ENCODE data around the gene UXT. TPM values are rescaled to one million over a fixed set of nuclear protein-coding genes. Genes with fewer than 3 reads are reported as not detected.

UXT gene
- total RNA-seq, 1 experiment from 2014 or later: 155 TPM

- H3K27me3 ChIP-seq: no peaks in the 10 kb centered on the region
- H3K9me3 ChIP-seq: no peaks in the 10 kb centered on the region
- no peaks in the 10 kb centered on the region; the same call in 1 of the 2 replicates for H3K36me3 ChIP-seq
- H3K4me3 ChIP-seq: no peak overlapping the region
- no peak for DNase-seq
Observed at GRCh38 chrX:47631676-47632075, 27.3 kb downstream of the UXT start.

- no peaks in the 10 kb centered on the region for H3K9me3 ChIP-seq
- no peaks in the 10 kb centered on the region for H3K36me3 ChIP-seq
- no peak within 1 kb of the TSS for H3K4me3 ChIP-seq
- no peak for DNase-seq
- H3K27me3 ChIP-seq: no peaks in the 10 kb centered on the region
Observed at GRCh38 chrX:47629419-47630200, 29.4 kb downstream of the UXT start, which contains the start of gene CFP. Gene CFP (minus strand): TSS chrX:47629930. CDS start chrX:47629844, 86 bp downstream.

- Histone ChIP-seq H3K36me3 (no peaks in the 10 kb centered on the region), H3K4me3 (no peak overlapping the region), H3K27me3 (no peaks in the 10 kb centered on the region), H3K9me3 (no peaks in the 10 kb centered on the region)
- no peak for DNase-seq
Observed at GRCh38 chrX:47628982-47629381, 30.0 kb downstream of the UXT start.

DNA sequence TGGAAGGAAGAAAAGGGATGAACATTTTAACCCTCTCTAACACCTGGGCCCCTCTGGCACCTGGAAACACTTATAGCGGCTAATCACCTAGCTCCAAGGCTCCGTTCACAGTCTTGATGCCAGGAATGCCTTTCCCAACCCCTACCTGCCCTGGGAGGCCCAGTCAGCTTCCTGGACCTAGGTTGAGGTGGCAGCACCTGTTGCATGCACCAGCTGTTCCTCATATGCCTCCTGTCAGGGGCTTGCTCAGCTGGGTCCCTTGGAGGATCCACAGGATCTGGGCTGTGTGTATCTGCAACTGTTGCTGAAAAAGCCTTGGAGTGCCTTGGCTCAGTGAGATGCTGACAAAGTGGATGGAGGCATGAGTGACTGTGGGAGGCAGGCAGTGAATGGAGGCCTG lies 33.6 kb downstream of the UXT start:
- no peak for DNase-seq
- H3K27me3 ChIP-seq: no peaks in the 10 kb centered on the region
- H3K36me3 ChIP-seq: no peaks in the 10 kb centered on the region
- no peak overlapping the region for H3K4me3 ChIP-seq
- H3K9me3 ChIP-seq: no peaks in the 10 kb centered on the region

GRCh38 chrX:47623540-47624027 lies 35.4 kb downstream of the UXT start:
- H3K9me3 ChIP-seq: no peaks in the 10 kb centered on the region
- peak; percentile 40 for DNase-seq
- H3K4me3 ChIP-seq: no peak overlapping the region
- no peaks in the 10 kb centered on the region for H3K36me3 ChIP-seq
- H3K27me3 ChIP-seq: no peaks in the 10 kb centered on the region

- no peaks in the 10 kb centered on the region for H3K36me3 ChIP-seq
- no peak overlapping the region for H3K4me3 ChIP-seq
- no peaks in the 10 kb centered on the region for H3K9me3 ChIP-seq
- no peaks in the 10 kb centered on the region for H3K27me3 ChIP-seq
- no peak for DNase-seq
Observed at GRCh38 chrX:47621851-47622250, 37.1 kb downstream of the UXT start.

- Histone ChIP-seq H3K36me3 (no peaks in the 10 kb centered on the region), H3K27me3 (no peaks in the 10 kb centered on the region), H3K4me3 (no peak overlapping the region), H3K9me3 (no peaks in the 10 kb centered on the region)
- no peak for DNase-seq
Observed at GRCh38 chrX:47620303-47620685, 38.7 kb downstream of the UXT start.

DNA sequence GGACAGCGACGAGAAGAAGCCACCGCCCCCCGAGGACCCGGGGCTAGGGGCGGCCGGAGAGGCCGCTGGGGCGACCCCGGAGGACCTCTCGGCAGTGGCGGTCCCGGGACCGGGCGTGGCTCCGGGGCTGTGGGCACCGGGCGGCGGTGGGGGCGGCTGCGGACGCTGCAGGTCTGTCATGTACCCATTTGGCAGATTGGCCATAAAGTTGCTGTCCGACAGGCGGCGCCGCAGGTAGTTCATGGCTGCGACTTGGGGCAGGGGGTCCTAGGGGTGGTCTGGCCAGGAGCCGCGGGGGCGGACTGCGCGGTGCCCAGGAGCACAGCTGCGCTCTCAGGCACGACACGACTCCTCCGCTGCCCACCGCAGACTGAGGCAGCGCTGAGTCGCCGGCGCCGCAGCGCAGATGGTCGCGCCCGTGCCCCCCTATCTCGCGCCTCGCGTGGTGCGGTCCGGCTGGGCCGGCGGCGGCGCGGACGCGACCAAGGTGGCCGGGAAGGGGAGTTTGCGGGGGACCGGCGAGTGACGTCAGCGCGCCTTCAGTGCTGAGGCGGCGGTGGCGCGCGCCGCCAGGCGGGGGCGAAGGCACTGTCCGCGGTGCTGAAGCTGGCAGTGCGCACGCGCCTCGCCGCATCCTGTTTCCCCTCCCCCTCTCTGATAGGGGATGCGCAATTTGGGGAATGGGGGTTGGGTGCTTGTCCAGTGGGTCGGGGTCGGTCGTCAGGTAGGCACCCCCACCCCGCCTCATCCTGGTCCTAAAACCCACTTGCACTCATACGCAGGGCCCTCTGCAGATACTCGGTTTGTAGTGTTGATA lies 39.3 kb downstream of the UXT start, which contains the start of gene SYN1:
Gene SYN1, minus strand, starts transcription at position 372 of the 817 bp plus-strand sequence. Its CDS starts 129 bp downstream, at position 243.
- no peaks in the 10 kb centered on the region for H3K36me3 ChIP-seq
- no peaks in the 10 kb centered on the region for H3K27me3 ChIP-seq
- peak within 1 kb of the TSS; percentile 18; the same call in 1 of the 2 replicates for H3K4me3 ChIP-seq
- no peaks in the 10 kb centered on the region for H3K9me3 ChIP-seq
- DNase-seq: peak; percentile 72

DNA sequence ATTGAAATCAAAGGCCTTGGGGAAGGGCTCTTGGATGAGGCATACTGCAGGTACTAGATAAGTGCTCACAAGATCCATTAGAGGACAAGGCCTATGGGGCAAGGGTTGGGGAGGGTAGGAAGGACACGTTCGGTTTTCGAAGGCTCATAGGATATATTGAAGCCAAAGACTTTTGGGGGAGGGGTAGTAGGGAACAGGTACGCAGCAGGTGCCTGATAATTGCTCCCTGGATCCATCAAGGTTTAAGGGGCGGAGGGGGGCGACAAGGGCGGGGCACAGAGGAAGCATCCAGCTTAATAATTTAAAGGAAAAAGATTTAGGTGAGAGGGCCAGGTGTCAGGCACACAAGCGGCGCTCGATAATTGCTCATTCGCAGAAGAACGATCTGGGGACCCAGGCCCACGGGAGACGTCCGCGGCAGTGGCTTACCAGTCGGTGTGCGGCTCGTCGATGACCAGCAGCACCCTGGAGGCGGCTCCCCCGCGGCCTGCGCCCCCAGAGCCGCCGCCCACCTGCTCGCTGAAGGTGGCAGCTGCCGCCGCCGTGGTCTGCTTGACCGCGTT lies 40.0 kb downstream of the UXT start:
- no peak for DNase-seq
- Histone ChIP-seq H3K9me3 (no peaks in the 10 kb centered on the region), H3K36me3 (no peaks in the 10 kb centered on the region)

DNA sequence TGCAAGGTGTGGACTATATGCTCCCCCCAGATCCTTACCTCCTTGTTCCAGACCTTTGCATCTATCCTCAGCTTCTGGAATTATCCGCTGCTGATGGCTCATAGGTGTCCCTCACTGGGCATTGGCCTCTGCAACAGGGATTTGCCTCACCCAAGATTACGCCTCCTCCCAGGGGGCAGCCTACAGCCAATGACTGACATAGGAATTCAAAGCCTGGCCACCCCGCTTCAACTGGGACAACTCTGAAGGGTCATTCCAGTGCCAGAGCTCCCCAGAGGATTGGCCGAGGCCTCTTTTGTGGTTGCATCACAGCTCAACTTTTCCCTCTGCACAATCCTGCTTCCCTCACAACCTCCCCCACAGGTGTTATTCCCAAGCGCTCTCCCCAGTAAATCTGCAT lies 44.4 kb downstream of the UXT start:
- Histone ChIP-seq H3K9me3 (no peaks in the 10 kb centered on the region), H3K27me3 (no peaks in the 10 kb centered on the region), H3K4me3 (no peak overlapping the region), H3K36me3 (no peaks in the 10 kb centered on the region)
- DNase-seq: no peak

More for the DNA sequence above, 40.0 kb downstream of the UXT start:
- H3K4me3 ChIP-seq: no peak overlapping the region
- no peaks in the 10 kb centered on the region for H3K27me3 ChIP-seq

GRCh38 chrX:47613082-47613481 lies 45.9 kb downstream of the UXT start:
- no peaks in the 10 kb centered on the region for H3K36me3 ChIP-seq
- H3K27me3 ChIP-seq: no peaks in the 10 kb centered on the region
- DNase-seq: no peak
- H3K9me3 ChIP-seq: no peaks in the 10 kb centered on the region
- H3K4me3 ChIP-seq: no peak overlapping the region

DNA sequence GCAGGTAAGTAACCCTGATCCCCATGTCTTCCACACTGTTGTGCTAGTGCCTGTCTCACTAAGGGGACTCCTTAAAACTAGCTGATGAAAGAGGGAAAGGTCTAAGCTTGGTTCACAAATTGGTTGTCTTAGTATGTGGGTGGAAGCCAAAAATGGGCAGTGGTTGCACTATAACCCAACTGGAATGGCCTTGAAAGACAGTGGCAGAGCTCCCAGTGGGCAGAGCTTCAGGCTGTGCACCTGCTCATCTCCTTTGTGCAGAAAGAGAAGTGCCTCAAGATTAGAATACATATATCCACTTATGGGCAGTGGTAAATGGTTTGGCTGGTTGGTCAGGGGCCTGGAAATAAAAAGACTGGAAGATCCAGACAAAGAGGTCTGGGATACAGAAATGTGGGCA lies 46.6 kb downstream of the UXT start:
- H3K27me3 ChIP-seq: no peaks in the 10 kb centered on the region
- H3K4me3 ChIP-seq: no peak overlapping the region
- H3K36me3 ChIP-seq: no peaks in the 10 kb centered on the region
- DNase-seq: no peak
- no peaks in the 10 kb centered on the region for H3K9me3 ChIP-seq

DNA sequence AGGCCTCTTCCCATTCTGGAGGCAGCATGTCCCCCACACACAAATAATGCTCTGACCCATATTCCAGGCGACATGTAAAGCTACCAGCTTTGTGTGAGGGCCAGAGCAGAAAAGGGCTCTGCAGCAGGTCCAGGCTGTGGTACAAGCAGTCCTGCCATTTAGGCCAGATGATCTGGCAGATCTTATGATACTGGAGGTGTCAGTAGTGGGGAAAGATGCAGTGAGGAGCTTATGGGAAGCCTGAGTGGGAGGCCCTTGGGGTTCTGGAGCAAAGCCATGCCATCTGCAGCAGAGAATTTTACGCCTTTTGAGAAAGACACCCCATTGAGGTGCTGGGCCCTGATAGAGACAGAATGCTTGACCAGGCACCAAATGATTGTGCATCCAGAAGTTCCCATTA lies 47.1 kb downstream of the UXT start:
- H3K36me3 ChIP-seq: no peaks in the 10 kb centered on the region
- no peaks in the 10 kb centered on the region for H3K27me3 ChIP-seq
- H3K9me3 ChIP-seq: no peaks in the 10 kb centered on the region
- no peak overlapping the region for H3K4me3 ChIP-seq
- DNase-seq: no peak

DNA sequence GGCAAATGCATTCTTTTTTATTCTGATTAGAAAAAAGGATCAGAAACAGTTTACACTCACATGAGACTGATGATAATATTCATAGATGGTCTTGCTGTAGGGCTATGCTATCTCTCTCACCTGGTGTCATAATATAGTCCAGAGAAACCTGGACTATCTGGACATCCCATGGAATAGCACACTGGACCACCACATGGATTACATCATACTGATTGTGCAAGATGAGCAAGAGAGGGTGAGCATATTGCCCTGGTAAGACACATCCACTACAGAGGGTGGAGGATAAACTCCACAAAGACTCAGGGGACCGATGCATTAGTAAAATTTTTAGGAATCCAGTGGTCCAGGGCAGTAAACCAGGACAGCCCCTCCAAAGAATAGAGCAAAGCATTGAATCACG lies 47.5 kb downstream of the UXT start:
- no peak for DNase-seq
- Histone ChIP-seq H3K27me3 (no peaks in the 10 kb centered on the region), H3K36me3 (no peaks in the 10 kb centered on the region), H3K9me3 (no peaks in the 10 kb centered on the region), H3K4me3 (no peak overlapping the region)

DNA sequence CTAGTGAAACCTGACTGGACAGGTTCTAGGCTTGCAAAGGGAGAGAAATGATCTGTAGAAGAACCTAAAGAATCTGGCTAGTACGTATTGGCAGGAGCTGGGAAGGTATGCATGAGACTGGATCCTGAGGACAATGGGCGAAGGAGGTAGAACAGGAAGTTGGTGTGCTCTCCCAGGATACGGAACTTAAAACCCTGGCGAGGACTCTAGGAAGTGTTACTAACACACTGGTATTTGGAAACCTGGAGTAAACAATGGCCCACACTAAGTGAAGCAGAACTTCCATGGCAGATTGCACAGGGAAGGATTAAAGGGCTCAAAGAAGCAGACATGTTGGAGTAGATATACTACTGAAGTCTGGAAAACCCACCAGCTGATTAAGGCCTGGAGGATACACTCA lies 48.5 kb downstream of the UXT start:
- no peaks in the 10 kb centered on the region for H3K9me3 ChIP-seq
- no peaks in the 10 kb centered on the region for H3K36me3 ChIP-seq
- no peak overlapping the region for H3K4me3 ChIP-seq
- DNase-seq: no peak
- H3K27me3 ChIP-seq: no peaks in the 10 kb centered on the region

DNA sequence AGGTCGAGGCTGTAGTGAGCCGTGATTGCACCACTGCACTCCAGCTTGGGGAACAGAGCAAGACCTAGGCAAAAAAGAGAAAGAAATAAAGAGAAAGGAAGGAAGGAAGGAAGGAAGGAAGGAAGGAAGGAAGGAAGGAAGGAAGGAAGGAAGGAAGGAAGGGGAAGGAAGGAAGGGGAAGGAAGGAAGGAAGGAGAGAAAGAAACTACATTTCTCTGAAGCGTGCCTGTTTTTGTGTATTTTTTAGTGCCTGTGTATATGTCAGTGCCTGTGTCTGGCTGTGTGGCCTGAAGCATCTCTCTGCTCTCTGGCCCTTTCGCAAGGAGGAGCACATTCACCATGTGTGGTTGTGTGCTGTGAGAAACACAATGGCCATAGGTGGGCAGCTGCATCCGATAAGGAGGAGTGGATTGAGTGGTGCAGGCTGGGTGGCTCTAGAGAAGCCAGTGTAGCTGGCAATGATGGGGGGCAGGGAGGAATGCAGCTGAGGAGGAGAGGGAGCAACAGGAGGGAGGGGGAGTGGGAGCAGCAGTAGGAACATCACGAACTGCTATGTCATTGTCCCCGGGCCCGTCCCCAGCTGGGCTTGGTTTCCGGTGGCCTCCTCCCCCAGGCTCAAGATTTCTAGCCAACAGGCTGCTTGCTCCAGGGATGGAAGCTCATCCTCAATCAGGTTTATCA lies 50.7 kb downstream of the UXT start:
- no peaks in the 10 kb centered on the region for H3K9me3 ChIP-seq
- no peaks in the 10 kb centered on the region for H3K27me3 ChIP-seq
- no peak for DNase-seq
- no peak overlapping the region for H3K4me3 ChIP-seq
- no peaks in the 10 kb centered on the region for H3K36me3 ChIP-seq

DNA sequence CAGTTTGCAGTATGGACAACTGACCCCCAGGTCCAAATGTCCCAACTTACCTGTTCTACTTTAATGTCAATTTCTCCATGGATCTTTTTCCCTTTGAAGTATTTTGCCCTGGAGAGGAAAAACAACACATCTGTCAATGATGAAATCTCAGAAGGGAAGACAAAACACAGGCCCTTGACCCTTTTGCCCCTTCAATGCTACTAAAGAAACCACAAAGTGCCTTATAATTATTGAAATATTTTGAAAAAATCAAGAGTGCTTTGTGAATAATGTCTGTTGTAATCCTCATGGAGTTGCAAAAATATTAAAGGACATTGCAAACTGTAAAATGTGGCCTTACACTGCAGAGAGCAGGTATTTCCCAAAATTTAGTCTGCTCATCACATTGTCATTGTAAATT lies 51.9 kb downstream of the UXT start:
- Histone ChIP-seq H3K36me3 (no peaks in the 10 kb centered on the region), H3K9me3 (no peaks in the 10 kb centered on the region), H3K27me3 (no peaks in the 10 kb centered on the region), H3K4me3 (no peak overlapping the region)
- DNase-seq: no peak
